Liver (tissue), 9 donors: ENCODE data around the gene ADCY4. TPM values are rescaled to one million over a fixed set of nuclear protein-coding genes. Genes with fewer than 3 reads are reported as not detected.

Experiments used
- DNase-seq: peaks from one replicate; pipeline ENCODE4 v3.0.0-alpha.2; 2017; ENCODE audit warnings: low spot score
- H3K27ac ChIP-seq, 2 donors: one replicate each; pipeline ENCODE4 v1.7.0; 2013; ENCODE audit warnings: inconsistent platforms in 2 of 2, low read length in 2 of 2, control low read depth in 1 of 2, low read depth in 1 of 2, mild to moderate bottlenecking in 1 of 2
- H3K27me3 ChIP-seq, 4 donors: one replicate each; pipeline versions ENCODE4 v1.6.1 to v1.7.0; 2013; ENCODE audit warnings: low read length in 3 of 4, inconsistent platforms in 1 of 4, mild to moderate bottlenecking in 1 of 4, moderate library complexity in 1 of 4; ENCODE audit not compliant: control insufficient read depth in 4 of 4, insufficient read depth in 4 of 4
- H3K36me3 ChIP-seq, 4 donors: one replicate each; pipeline versions ENCODE4 v1.6.1 to v1.7.0; 2013; ENCODE audit warnings: low read length in 3 of 4, mild to moderate bottlenecking in 3 of 4, low read depth in 1 of 4, moderate library complexity in 1 of 4; ENCODE audit not compliant: control insufficient read depth in 4 of 4, insufficient read depth in 3 of 4
- H3K4me1 ChIP-seq, 4 donors: one replicate each; pipeline versions ENCODE4 v1.6.1 to v1.7.0; 2013; ENCODE audit warnings: low read length in 3 of 4, mild to moderate bottlenecking in 3 of 4, moderate library complexity in 1 of 4; ENCODE audit not compliant: control insufficient read depth in 4 of 4, insufficient read depth in 4 of 4
- H3K4me3 ChIP-seq, 3 donors: one replicate each; pipeline versions ENCODE4 v1.6.1 to v1.7.0; 2013; ENCODE audit warnings: low read length in 3 of 3, control low read depth in 1 of 3, low read depth in 1 of 3, mild to moderate bottlenecking in 1 of 3
- H3K9ac ChIP-seq, 2 donors: one replicate each; pipeline ENCODE4 v1.7.0; 2013; ENCODE audit warnings: low read length in 2 of 2, mild to moderate bottlenecking in 2 of 2, moderate library complexity in 2 of 2, control low read depth in 1 of 2, low read depth in 1 of 2
- H3K9me3 ChIP-seq, 4 donors: one replicate each; pipeline versions ENCODE4 v1.6.1 to v1.7.0; 2013; ENCODE audit warnings: low read length in 3 of 4; ENCODE audit not compliant: control insufficient read depth in 4 of 4
- EGR1 ChIP-seq, 2 donors: IDR thresholded peaks; 2 replicates each; pipeline ENCODE4 v1.6.1; 2016 to 2018; ENCODE audit warnings: antibody characterized with exemption in 2 of 2, low read depth in 2 of 2
- FOXA1 ChIP-seq: IDR thresholded peaks from 2 replicates; pipeline ENCODE4 v1.6.1; 2016; ENCODE audit warnings: antibody characterized with exemption
- FOXA2 ChIP-seq: IDR thresholded peaks from 2 replicates; pipeline ENCODE4 v1.6.1; 2016; ENCODE audit warnings: antibody characterized with exemption
- GABPA ChIP-seq, 2 donors: IDR thresholded peaks in 1 of 2; conservative IDR thresholded peaks in 1 of 2; 2 replicates each; pipeline ENCODE4 v1.6.1; 2016; ENCODE audit warnings: antibody characterized with exemption in 2 of 2, mild to moderate bottlenecking in 1 of 2, moderate library complexity in 1 of 2
- HNF4A ChIP-seq, 2 donors: conservative IDR thresholded peaks; 2 replicates each; pipeline ENCODE4 v1.6.1; 2016; ENCODE audit warnings: antibody characterized with exemption in 2 of 2, mild to moderate bottlenecking in 2 of 2
- HNF4G ChIP-seq: IDR thresholded peaks from 2 replicates; pipeline ENCODE4 v1.6.1; 2016; ENCODE audit warnings: antibody characterized with exemption
- JUND ChIP-seq, 2 donors: IDR thresholded peaks; 2 replicates each; pipeline ENCODE4 v1.6.1; 2016; ENCODE audit warnings: antibody characterized with exemption in 2 of 2
- MAX ChIP-seq: IDR thresholded peaks from 2 replicates; pipeline ENCODE4 v1.6.1; 2016; ENCODE audit warnings: antibody characterized with exemption
- NR2F2 ChIP-seq: IDR thresholded peaks from 2 replicates; pipeline ENCODE4 v1.6.1; 2016; ENCODE audit warnings: antibody characterized with exemption
- RAD21 ChIP-seq, 2 donors: IDR thresholded peaks; 2 replicates each; pipeline ENCODE4 v1.6.1; 2016; ENCODE audit warnings: antibody characterized with exemption in 2 of 2, mild to moderate bottlenecking in 2 of 2
- RXRA ChIP-seq, 2 donors: IDR thresholded peaks; 2 replicates each; pipeline ENCODE4 v1.6.1; 2017 to 2018; ENCODE audit warnings: antibody characterized with exemption in 2 of 2, mild to moderate bottlenecking in 1 of 2
- SP1 ChIP-seq: IDR thresholded peaks from 2 replicates; pipeline ENCODE4 v1.6.1; 2018; ENCODE audit warnings: antibody characterized with exemption, mild to moderate bottlenecking
- TAF1 ChIP-seq: conservative IDR thresholded peaks from 2 replicates; pipeline ENCODE4 v1.6.1; 2016; ENCODE audit warnings: antibody characterized with exemption, mild to moderate bottlenecking
- YY1 ChIP-seq: IDR thresholded peaks from 2 replicates; pipeline ENCODE4 v1.6.1; 2016; ENCODE audit warnings: antibody characterized with exemption, mild to moderate bottlenecking
- ZBTB33 ChIP-seq: IDR thresholded peaks from 2 replicates; pipeline ENCODE4 v1.6.1; 2016; ENCODE audit warnings: antibody characterized with exemption
- WGBS: extraction: QIAGEN DNeasy Blood & Tissue Kit; methylation state at CpG from one replicate; pipeline ENCODE4 v1.1.7; 2013; 5-methylcytosine and 5-hydroxymethylcytosine counted together
- polyA plus RNA-seq, 2 donors: library from polyadenylated mRNA; stranded (reverse) in 1 of 2; unstranded in 1 of 2; fragments of 200-250 nt in 1 of 2; fragments of >200 nt in 1 of 2; fragmentation: Nextera tagmentation in 1 of 2; extraction: Ambion mirVana in 1 of 2; gene quantifications; one replicate each; pipeline versions ENCODE4 v1.2.1 to v1.2.3, GENCODE V29; 2013 to 2015
- total RNA-seq, 2 donors: library from RNA; depleted of rRNA; stranded (reverse); fragments of >200 nt; gene quantifications; one replicate each; pipeline ENCODE4 v1.2.3, GENCODE V29; 2014
- TF ChIP-seq, protein P1 (sequence below): IDR thresholded peaks from 2 replicates; pipeline ENCODE4 v1.6.1; 2016; ENCODE audit warnings: antibody characterized with exemption
- TF ChIP-seq, protein P2 (sequence below): fragments of 150-350 bp; IDR thresholded peaks from 2 replicates; pipeline ENCODE4 v1.5.1; 2017; ENCODE audit warnings: improper control_type of control experiment, low read depth, low read length; ENCODE audit not compliant: missing input control
- donor health status: healthy.
- donor health status: healthy.
- donor health status: healthy.
- donor health status: healthy.
- donor health status: healthy.

The ADCY4 gene
- total and polyA plus RNA-seq, 4 donors, result 2.2 to 7.2 (median 4.0) TPM

GRCh38 chr14:24337144-24337823 lies 2.4 kb upstream of the ADCY4 start:
- 85% methylated on average over 7 of the region's 7 CpGs for WGBS
- H3K27me3 ChIP-seq, result no peaks in the 10 kb centered on the region
- H3K9ac ChIP-seq, result no peak overlapping the region
- H3K4me3 ChIP-seq, result no peak overlapping the region
- H3K36me3 ChIP-seq, result no peaks in the 10 kb centered on the region
- H3K27ac ChIP-seq, result no peak overlapping the region
- DNase-seq, result no peak
- peaks cover 9 to 40% (median 21%) of the 10 kb centered on the region in 4 donors for H3K4me1 ChIP-seq
- no peaks in the 10 kb centered on the region for H3K9me3 ChIP-seq
- no peak for TF ChIP-seq FOXA1
- no peak for TF ChIP-seq TAF1
- TF ChIP-seq GABPA (IDR thresholded peaks at IDR 0.05 in 1 of 2, conservative IDR thresholded peaks at IDR 0.05 in 1 of 2), result no peak
- TF ChIP-seq YY1, result no peak
- TF ChIP-seq EGR1 (IDR thresholded peaks at IDR 0.05; ENCODE audit: low read depth in 2 of 2), result no peak
- no peak for TF ChIP-seq NR2F2
- TF ChIP-seq, protein P1, sequence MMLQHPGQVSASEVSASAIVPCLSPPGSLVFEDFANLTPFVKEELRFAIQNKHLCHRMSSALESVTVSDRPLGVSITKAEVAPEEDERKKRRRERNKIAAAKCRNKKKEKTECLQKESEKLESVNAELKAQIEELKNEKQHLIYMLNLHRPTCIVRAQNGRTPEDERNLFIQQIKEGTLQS, result no peak
- TF ChIP-seq MAX, result no peak
- no peak for TF ChIP-seq HNF4A (conservative IDR thresholded peaks at IDR 0.05)
- no peak for TF ChIP-seq FOXA2
- TF ChIP-seq JUND (IDR thresholded peaks at IDR 0.05), result no peak
- TF ChIP-seq ZBTB33, result no peak
- no peak for TF ChIP-seq SP1
- TF ChIP-seq, protein P2, sequence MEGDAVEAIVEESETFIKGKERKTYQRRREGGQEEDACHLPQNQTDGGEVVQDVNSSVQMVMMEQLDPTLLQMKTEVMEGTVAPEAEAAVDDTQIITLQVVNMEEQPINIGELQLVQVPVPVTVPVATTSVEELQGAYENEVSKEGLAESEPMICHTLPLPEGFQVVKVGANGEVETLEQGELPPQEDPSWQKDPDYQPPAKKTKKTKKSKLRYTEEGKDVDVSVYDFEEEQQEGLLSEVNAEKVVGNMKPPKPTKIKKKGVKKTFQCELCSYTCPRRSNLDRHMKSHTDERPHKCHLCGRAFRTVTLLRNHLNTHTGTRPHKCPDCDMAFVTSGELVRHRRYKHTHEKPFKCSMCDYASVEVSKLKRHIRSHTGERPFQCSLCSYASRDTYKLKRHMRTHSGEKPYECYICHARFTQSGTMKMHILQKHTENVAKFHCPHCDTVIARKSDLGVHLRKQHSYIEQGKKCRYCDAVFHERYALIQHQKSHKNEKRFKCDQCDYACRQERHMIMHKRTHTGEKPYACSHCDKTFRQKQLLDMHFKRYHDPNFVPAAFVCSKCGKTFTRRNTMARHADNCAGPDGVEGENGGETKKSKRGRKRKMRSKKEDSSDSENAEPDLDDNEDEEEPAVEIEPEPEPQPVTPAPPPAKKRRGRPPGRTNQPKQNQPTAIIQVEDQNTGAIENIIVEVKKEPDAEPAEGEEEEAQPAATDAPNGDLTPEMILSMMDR, result no peak
- no peak for TF ChIP-seq RXRA (IDR thresholded peaks at IDR 0.05)
- no peak for TF ChIP-seq HNF4G

DNA sequence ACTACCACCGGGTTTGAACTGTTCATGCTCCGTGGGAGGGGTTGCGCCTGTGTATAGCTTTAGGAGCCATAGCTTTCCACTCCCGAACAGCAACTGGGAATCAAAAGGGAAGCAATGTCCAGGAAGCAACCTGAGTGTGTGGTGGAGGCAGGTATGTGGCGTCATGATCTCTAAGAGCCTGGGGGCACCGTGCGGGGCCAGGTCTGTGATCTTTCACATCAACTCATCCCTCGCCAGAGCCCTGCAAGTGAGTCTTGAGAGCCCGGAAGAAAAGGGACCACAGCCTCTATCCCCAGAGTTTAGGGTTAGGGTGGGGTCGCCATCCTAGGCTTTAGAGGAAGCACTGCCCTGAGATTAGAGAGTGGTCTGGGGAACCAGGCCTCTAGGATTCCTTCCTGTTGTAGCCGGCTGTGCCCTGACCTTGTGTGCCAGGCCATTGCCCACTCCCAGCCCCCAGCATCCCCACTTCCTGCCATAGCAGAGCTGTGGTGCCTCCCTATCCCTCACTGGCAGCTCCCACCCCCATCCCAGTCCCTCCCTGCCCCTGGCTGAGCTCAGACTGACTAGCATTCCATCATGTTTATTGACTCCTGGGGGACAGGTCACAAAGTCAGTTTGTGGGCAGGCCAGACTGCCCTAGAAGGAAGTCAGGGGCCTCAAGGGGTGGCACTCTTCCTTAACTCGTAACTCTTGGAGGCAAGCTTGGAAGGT lies 745 bp upstream of the ADCY4 start:
- Histone ChIP-seq H3K9ac (no peak overlapping the region), H3K27me3 (no peaks in the 10 kb centered on the region), H3K4me1 (peaks cover 9 to 47% (median 22%) of the 10 kb centered on the region in 4 donors), H3K27ac (peak overlapping the region in 1 of 2 donors; percentile 20), H3K9me3 (no peaks in the 10 kb centered on the region), H3K4me3 (no peak overlapping the region), H3K36me3 (no peaks in the 10 kb centered on the region)
- peak; percentile 96 for TF ChIP-seq NR2F2
- TF ChIP-seq RAD21 (IDR thresholded peaks at IDR 0.05), result no peak
- WGBS, result 75% methylated on average over 12 of the region's 12 CpGs
- no peak for DNase-seq
